RWPE1 (cell line): Measurements from ENCODE around the gene FBXW7.

ENCODE experiments used
- CTCF ChIA-PET: fragments of 350-600 bp; sonication (Branson Sonifier 250); formaldehyde crosslinking; extraction: SDS; loops from one replicate; lab custom pipeline; 2021; lab: Yijun Ruan, JAX
- POLR2A ChIA-PET: fragments of 400-600 bp; formaldehyde crosslinking; extraction: SDS; loops from one replicate; lab custom pipeline; 2020; ENCODE audit warnings: antibody characterized with exemption; ENCODE audit not compliant: low non-redundant PET; lab: Yijun Ruan, JAX
- DNase-seq: peaks from one replicate; pipeline ENCODE4 v3.0.0; 2012; ENCODE audit warnings: low spot score
- H3K27ac ChIP-seq: fragments of 450-650 bp; 2 replicates; pipeline ENCODE4 v1.5.1; 2017
- CTCF ChIP-seq: fragments of 450-650 bp; conservative IDR thresholded peaks from 2 replicates; pipeline ENCODE4 v1.5.1; 2017; ENCODE audit warnings: low read depth, mild to moderate bottlenecking

FBXW7 gene

GRCh38 chr4:152351080-152351479, 184.8 kb downstream of the FBXW7 start:
- POLR2A ChIA-PET: no interaction called here
- no peak for DNase-seq
- no peak overlapping the region for H3K27ac ChIP-seq
- CTCF ChIA-PET: interaction anchor here (0.6 kb wide), 2 partner anchors 259 to 1222 kb away, joined by 3 read pairs; no protein-coding TSS in a partner anchor
- no peak for TF ChIP-seq CTCF

GRCh38 chr4:152348670-152349069, 187.2 kb downstream of the FBXW7 start:
- no peak for DNase-seq
- ChIA-PET CTCF (interaction anchor here (0.6 to 0.8 kb wide), 5 partner anchors 137 to 1738 kb away, joined by 3 to 4 read pairs (median 4); no protein-coding TSS in a partner anchor), POLR2A (interaction anchor here (0.6 kb wide), 1 partner anchor 993 kb away, joined by 3 read pairs; no protein-coding TSS in a partner anchor)
- TF ChIP-seq CTCF: peak; percentile 63
- no peak overlapping the region for H3K27ac ChIP-seq

- no peak for DNase-seq
- TF ChIP-seq CTCF: no peak
- CTCF ChIA-PET: no interaction called here
These were observed 188.9 kb downstream of the FBXW7 start for GRCh38 chr4:152346979-152347378.

GRCh38 chr4:152346526-152346925, 189.4 kb downstream of the FBXW7 start:
- no peak overlapping the region for H3K27ac ChIP-seq
- ChIA-PET POLR2A (no interaction called here), CTCF (no interaction called here)
- DNase-seq: no peak
- TF ChIP-seq CTCF: no peak

More at GRCh38 chr4:152346979-152347378, 188.9 kb downstream of the FBXW7 start:
- POLR2A ChIA-PET: no interaction called here
- no peak overlapping the region for H3K27ac ChIP-seq

- no peak for TF ChIP-seq CTCF
- ChIA-PET POLR2A (no interaction called here), CTCF (no interaction called here)
- H3K27ac ChIP-seq: no peak overlapping the region
- no peak for DNase-seq
These were observed 191.9 kb downstream of the FBXW7 start for GRCh38 chr4:152344001-152344400.

GRCh38 chr4:152342293-152342692, 193.6 kb downstream of the FBXW7 start:
- ChIA-PET CTCF (no interaction called here), POLR2A (no interaction called here)
- H3K27ac ChIP-seq: no peak overlapping the region
- DNase-seq: no peak
- TF ChIP-seq CTCF: no peak
